ENCODE results near the gene PRF1.
"Not testable (repeated sequence)": the region's sequence is repeated elsewhere in the genome, so short reads cannot be mapped to it uniquely, and the experiment has no call there.

PRF1 gene

GRCh38 chr10:70634011-70634410 lies 31.5 kb upstream of the PRF1 start:
- H3K4me3 ChIP-seq (ENCODE audit: low read depth, low read length), result no peak overlapping the region
- H3K79me2 ChIP-seq (ENCODE audit: control insufficient read depth, insufficient read depth, low read length, unreplicated experiment), result no peaks in the 10 kb centered on the region
- H3K27me3 ChIP-seq (ENCODE audit: insufficient read depth, low read length), result peaks cover 13% of the 10 kb centered on the region
- H3K36me3 ChIP-seq (ENCODE audit: insufficient read depth, low read length), result no peaks in the 10 kb centered on the region
- no peak overlapping the region for H2AFZ ChIP-seq (ENCODE audit: low read length, unreplicated experiment)
- no peak overlapping the region for H3K27ac ChIP-seq (ENCODE audit: low read depth, low read length)
- H3K4me1 ChIP-seq (ENCODE audit: control insufficient read depth, insufficient read depth, low read length, unreplicated experiment), result no peaks in the 10 kb centered on the region

- H3K27ac ChIP-seq (ENCODE audit: low read depth, low read length); H2AFZ ChIP-seq (ENCODE audit: low read length, unreplicated experiment); H3K4me3 ChIP-seq (ENCODE audit: low read depth, low read length); H3K4me1 ChIP-seq (ENCODE audit: control insufficient read depth, insufficient read depth, low read length, unreplicated experiment); H3K79me2 ChIP-seq (ENCODE audit: control insufficient read depth, insufficient read depth, low read length, unreplicated experiment); H3K36me3 ChIP-seq (ENCODE audit: insufficient read depth, low read length): not testable (repeated sequence)
- H3K27me3 ChIP-seq (ENCODE audit: insufficient read depth, low read length), result peaks cover 24% of the 10 kb centered on the region
These were observed 29.2 kb upstream of the PRF1 start for GRCh38 chr10:70631735-70632134.

GRCh38 chr10:70629338-70629737 lies 26.8 kb upstream of the PRF1 start:
- Histone ChIP-seq H2AFZ (ENCODE audit: low read length, unreplicated experiment) (no peak overlapping the region), H3K27me3 (ENCODE audit: insufficient read depth, low read length) (peaks cover 24% of the 10 kb centered on the region), H3K36me3 (ENCODE audit: insufficient read depth, low read length) (no peaks in the 10 kb centered on the region), H3K79me2 (ENCODE audit: control insufficient read depth, insufficient read depth, low read length, unreplicated experiment) (no peaks in the 10 kb centered on the region), H3K27ac (ENCODE audit: low read depth, low read length) (no peak overlapping the region), H3K4me3 (ENCODE audit: low read depth, low read length) (no peak overlapping the region), H3K4me1 (ENCODE audit: control insufficient read depth, insufficient read depth, low read length, unreplicated experiment) (no peaks in the 10 kb centered on the region)

- no peaks in the 10 kb centered on the region for H3K79me2 ChIP-seq (ENCODE audit: control insufficient read depth, insufficient read depth, low read length, unreplicated experiment)
- H3K36me3 ChIP-seq (ENCODE audit: insufficient read depth, low read length), result no peaks in the 10 kb centered on the region
- H3K4me3 ChIP-seq (ENCODE audit: low read depth, low read length), result no peak overlapping the region
- no peak overlapping the region for H2AFZ ChIP-seq (ENCODE audit: low read length, unreplicated experiment)
- no peaks in the 10 kb centered on the region for H3K4me1 ChIP-seq (ENCODE audit: control insufficient read depth, insufficient read depth, low read length, unreplicated experiment)
- H3K27me3 ChIP-seq (ENCODE audit: insufficient read depth, low read length), result peaks cover 11% of the 10 kb centered on the region; the same call in 1 of the 2 replicates
- H3K27ac ChIP-seq (ENCODE audit: low read depth, low read length), result no peak overlapping the region
These were observed 23.5 kb upstream of the PRF1 start for GRCh38 chr10:70626056-70626455.

- Histone ChIP-seq H3K4me1 (ENCODE audit: control insufficient read depth, insufficient read depth, low read length, unreplicated experiment) (no peaks in the 10 kb centered on the region), H3K36me3 (ENCODE audit: insufficient read depth, low read length) (no peaks in the 10 kb centered on the region), H3K27me3 (ENCODE audit: insufficient read depth, low read length) (peaks cover 6% of the 10 kb centered on the region; the same call in 1 of the 2 replicates), H2AFZ (ENCODE audit: low read length, unreplicated experiment) (no peak overlapping the region), H3K4me3 (ENCODE audit: low read depth, low read length) (no peak overlapping the region), H3K79me2 (ENCODE audit: control insufficient read depth, insufficient read depth, low read length, unreplicated experiment) (no peaks in the 10 kb centered on the region), H3K27ac (ENCODE audit: low read depth, low read length) (no peak overlapping the region)
These were observed 20.7 kb upstream of the PRF1 start for GRCh38 chr10:70622981-70623844.

GRCh38 chr10:70622541-70622940 lies 20.0 kb upstream of the PRF1 start:
- Histone ChIP-seq H3K4me1 (ENCODE audit: control insufficient read depth, insufficient read depth, low read length, unreplicated experiment) (no peaks in the 10 kb centered on the region), H3K79me2 (ENCODE audit: control insufficient read depth, insufficient read depth, low read length, unreplicated experiment) (no peaks in the 10 kb centered on the region), H3K27me3 (ENCODE audit: insufficient read depth, low read length) (no peaks in the 10 kb centered on the region), H2AFZ (ENCODE audit: low read length, unreplicated experiment) (no peak overlapping the region), H3K36me3 (ENCODE audit: insufficient read depth, low read length) (no peaks in the 10 kb centered on the region), H3K4me3 (ENCODE audit: low read depth, low read length) (no peak overlapping the region), H3K27ac (ENCODE audit: low read depth, low read length) (no peak overlapping the region)

GRCh38 chr10:70621503-70622078 lies 19.1 kb upstream of the PRF1 start:
- Histone ChIP-seq H3K36me3 (ENCODE audit: insufficient read depth, low read length) (no peaks in the 10 kb centered on the region), H2AFZ (ENCODE audit: low read length, unreplicated experiment) (no peak overlapping the region), H3K27me3 (ENCODE audit: insufficient read depth, low read length) (no peaks in the 10 kb centered on the region), H3K79me2 (ENCODE audit: control insufficient read depth, insufficient read depth, low read length, unreplicated experiment) (no peaks in the 10 kb centered on the region), H3K27ac (ENCODE audit: low read depth, low read length) (no peak overlapping the region), H3K4me3 (ENCODE audit: low read depth, low read length) (no peak overlapping the region), H3K4me1 (ENCODE audit: control insufficient read depth, insufficient read depth, low read length, unreplicated experiment) (no peaks in the 10 kb centered on the region)

- Histone ChIP-seq H3K79me2 (ENCODE audit: control insufficient read depth, insufficient read depth, low read length, unreplicated experiment) (no peaks in the 10 kb centered on the region), H2AFZ (ENCODE audit: low read length, unreplicated experiment) (no peak overlapping the region), H3K36me3 (ENCODE audit: insufficient read depth, low read length) (no peaks in the 10 kb centered on the region), H3K27ac (ENCODE audit: low read depth, low read length) (no peak overlapping the region), H3K4me1 (ENCODE audit: control insufficient read depth, insufficient read depth, low read length, unreplicated experiment) (no peaks in the 10 kb centered on the region), H3K27me3 (ENCODE audit: insufficient read depth, low read length) (no peaks in the 10 kb centered on the region), H3K4me3 (ENCODE audit: low read depth, low read length) (no peak overlapping the region)
These were observed 17.4 kb upstream of the PRF1 start for GRCh38 chr10:70620020-70620289.

- Histone ChIP-seq H3K36me3 (ENCODE audit: insufficient read depth, low read length) (no peaks in the 10 kb centered on the region), H3K27ac (ENCODE audit: low read depth, low read length) (no peak overlapping the region), H3K79me2 (ENCODE audit: control insufficient read depth, insufficient read depth, low read length, unreplicated experiment) (no peaks in the 10 kb centered on the region), H3K27me3 (ENCODE audit: insufficient read depth, low read length) (no peaks in the 10 kb centered on the region), H3K4me3 (ENCODE audit: low read depth, low read length) (no peak overlapping the region), H2AFZ (ENCODE audit: low read length, unreplicated experiment) (no peak overlapping the region), H3K4me1 (ENCODE audit: control insufficient read depth, insufficient read depth, low read length, unreplicated experiment) (no peaks in the 10 kb centered on the region)
These were observed 16.9 kb upstream of the PRF1 start for GRCh38 chr10:70619271-70620019.

GRCh38 chr10:70618663-70619062 lies 16.1 kb upstream of the PRF1 start:
- no peak overlapping the region for H3K4me3 ChIP-seq (ENCODE audit: low read depth, low read length)
- H3K79me2 ChIP-seq (ENCODE audit: control insufficient read depth, insufficient read depth, low read length, unreplicated experiment), result no peaks in the 10 kb centered on the region
- H3K27me3 ChIP-seq (ENCODE audit: insufficient read depth, low read length), result no peaks in the 10 kb centered on the region
- no peak overlapping the region for H3K27ac ChIP-seq (ENCODE audit: low read depth, low read length)
- H2AFZ ChIP-seq (ENCODE audit: low read length, unreplicated experiment), result no peak overlapping the region
- no peaks in the 10 kb centered on the region for H3K36me3 ChIP-seq (ENCODE audit: insufficient read depth, low read length)
- no peaks in the 10 kb centered on the region for H3K4me1 ChIP-seq (ENCODE audit: control insufficient read depth, insufficient read depth, low read length, unreplicated experiment)
